Hindlimb muscle (tissue), 1 donor: ENCODE results near the gene FOXL2NB. TPM values are rescaled to one million over a fixed set of nuclear protein-coding genes. Genes with fewer than 3 reads are reported as not detected.

Source experiments
- DNase-seq: peaks from one replicate; pipeline ENCODE4 v3.0.0-alpha.2; 2013
- polyA plus RNA-seq: library from polyadenylated mRNA; unstranded; fragments of 120-200 nt; gene quantifications from one replicate; pipeline ENCODE4 v1.2.1, GENCODE V29; 2013; ENCODE audit not compliant: insufficient read length

FOXL2NB gene
- polyA plus RNA-seq, 1 donor: 0.08 TPM

- DNase-seq: no peak
Observed at GRCh38 chr3:138945709-138946662, 1.0 kb upstream of the FOXL2NB start.

DNA sequence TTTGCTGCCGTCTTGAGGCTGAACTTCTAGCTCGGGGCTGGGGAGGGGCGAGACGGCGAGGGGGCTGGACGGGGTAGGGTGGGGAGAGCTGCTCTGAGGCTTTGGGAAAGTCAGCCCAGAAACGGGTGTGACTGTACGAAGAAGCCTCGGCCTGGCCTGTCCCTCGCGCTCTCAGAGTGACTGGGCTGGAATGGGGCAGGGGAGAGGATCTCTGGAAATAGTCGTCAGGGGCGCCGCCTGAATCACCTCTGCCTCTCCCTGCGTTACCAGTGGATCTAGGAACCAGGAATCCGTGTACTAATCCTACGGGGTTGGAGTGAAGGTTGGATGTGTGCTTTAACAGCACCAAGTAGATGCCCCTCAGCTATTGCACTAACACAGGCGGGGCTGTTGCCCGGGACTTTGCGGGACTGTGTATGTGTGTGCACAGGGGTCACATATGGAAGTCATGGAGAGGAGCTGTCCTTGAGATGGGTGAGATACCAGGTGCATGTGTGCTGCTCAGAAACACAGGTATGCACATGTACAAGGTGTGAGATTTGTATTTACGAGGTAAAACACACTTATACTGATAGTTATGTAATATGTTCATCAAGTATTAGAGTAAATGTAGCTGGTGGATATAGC, 591 bp downstream of the FOXL2NB start:
- DNase-seq: no peak

- no peak for DNase-seq
Observed at GRCh38 chr3:138948371-138949001, 1.5 kb downstream of the FOXL2NB start.

DNA sequence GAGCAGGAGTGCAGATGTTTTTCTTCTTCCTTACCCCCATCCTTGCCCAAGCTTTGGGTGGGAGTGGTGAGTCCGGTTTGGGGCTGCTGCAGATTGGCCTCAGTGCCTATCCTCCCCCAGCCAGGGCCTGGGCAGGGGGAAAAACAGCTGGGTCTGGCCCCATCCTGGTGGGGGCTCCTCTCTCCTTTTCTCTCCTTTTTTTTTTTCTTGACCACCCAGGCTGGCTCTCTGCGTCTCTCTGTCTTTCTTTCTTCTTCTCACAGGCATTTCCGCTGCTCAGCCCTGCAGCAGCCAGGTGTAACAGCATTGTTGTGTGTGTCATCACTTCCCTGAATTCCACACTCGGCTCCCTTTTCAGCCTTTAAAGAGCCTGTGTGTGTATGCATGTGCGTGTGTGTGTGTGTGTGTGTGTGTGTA, 2.0 kb downstream of the FOXL2NB start:
- no peak for DNase-seq

DNA sequence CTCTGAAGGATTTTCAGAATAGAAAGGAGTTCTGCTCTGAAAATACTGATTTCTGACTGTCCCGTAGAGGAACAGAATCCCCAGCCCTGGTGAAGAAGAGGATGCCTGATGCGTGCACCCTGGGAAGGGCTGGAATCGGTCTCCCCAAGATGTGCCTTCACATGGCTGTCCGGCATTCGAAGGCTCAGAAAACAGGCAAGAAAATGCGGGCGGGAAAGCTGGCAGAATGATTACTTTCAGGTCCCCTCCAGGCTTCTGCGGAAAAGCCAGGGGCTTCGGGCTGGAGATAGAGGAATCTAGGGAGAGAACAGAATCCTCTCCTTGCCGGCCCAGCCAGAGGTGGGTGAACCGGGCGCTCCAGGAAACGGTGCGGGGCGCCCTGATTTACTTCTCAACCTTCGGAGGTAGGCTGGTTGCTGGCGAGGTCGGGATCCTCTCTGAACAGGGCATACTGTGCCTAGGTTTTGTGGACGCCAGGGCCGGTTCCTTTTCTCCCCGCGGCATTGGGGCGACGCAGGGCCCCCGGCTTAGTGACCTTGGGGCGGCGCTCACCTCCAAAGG, 2.5 kb downstream of the FOXL2NB start:
- DNase-seq: no peak

DNA sequence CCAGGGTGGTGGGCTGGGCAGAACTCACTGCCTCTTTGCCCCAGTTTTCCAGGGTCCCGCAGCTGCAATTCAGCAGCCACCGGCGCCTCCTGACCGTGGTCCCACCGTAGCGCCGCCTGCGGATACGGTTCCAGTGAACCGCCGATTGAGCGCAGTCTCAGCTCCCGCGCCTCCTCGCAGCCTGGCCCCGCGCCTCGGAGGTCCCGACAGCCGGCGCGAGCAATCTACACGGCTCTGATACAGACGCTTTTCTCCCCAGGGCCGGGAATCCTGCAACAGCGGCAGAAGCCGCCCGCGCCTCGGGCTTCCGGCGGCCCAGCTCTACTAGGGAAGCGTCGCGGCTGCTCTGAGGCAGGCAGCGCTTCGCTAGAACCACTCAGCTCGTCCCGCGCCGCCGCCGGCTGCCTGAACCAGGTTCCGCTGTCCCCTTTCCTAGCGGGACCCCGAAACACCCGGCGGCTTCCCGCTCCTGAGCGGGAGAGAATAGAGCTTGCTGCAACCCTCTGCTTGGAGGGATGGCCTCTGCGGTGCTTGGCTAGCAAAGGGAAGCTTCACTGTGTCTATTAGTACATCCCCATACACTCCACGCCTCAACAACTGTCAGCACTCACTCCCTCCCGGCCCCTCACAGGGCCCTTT, 3.1 kb downstream of the FOXL2NB start:
- DNase-seq: no peak

DNA sequence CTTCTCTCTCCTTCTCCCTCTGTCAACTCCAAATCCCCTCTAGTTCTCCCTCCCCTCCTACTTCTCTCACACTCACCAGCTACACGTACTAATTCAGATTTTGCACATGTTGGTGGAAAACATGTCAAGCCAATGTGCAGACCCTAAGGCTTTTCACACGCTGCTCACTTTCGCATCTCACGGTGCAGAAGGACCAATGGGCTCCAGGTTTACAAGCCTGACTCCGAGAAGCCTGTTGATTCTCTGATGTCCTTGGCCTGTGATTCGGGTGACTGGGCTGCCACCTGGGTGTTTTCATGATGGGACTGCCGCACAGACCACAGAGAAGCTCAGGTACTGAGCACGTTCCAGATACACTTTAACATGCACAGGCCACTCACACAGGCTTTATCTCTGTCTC, 3.7 kb downstream of the FOXL2NB start:
- DNase-seq: no peak

- DNase-seq: no peak
Observed at GRCh38 chr3:138960417-138960852, 13.4 kb downstream of the FOXL2NB start.

DNA sequence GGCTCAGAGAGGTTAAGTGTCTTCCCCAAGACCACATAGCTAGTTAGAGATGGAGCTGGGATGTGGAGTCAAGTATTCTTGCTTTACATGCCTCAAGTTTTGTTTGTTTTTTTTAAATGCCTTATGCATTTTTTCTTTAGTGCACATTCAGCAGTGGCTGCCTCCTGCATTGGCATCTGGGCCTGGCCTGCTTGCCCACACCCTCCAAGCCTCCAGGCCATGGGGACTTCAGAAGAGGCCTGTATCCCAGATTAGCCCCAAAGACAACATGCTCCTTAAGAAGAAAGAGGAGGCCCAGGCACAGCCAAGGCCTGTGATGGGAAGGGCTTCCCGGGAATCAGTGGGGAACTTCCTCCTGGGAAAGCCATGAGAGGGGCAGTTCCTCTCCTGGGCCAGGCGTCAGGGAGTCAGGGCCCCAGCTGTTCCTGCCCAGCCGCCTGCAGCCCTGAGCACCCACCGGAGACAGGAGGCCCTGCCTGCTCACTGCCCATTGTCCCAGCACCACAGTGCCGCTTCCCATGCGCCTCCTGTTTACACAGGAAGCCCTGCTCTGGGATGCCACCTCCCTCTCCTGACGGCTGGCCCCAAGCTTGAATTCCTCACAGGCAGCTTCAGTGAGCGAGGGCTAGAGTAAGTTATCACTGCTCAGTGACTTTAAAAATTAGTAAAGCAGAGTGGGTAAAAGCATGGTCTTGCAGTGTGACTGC, 16.0 kb downstream of the FOXL2NB start:
- no peak for DNase-seq

- no peak for DNase-seq
Observed at GRCh38 chr3:138964264-138964663, 17.2 kb downstream of the FOXL2NB start.

DNA sequence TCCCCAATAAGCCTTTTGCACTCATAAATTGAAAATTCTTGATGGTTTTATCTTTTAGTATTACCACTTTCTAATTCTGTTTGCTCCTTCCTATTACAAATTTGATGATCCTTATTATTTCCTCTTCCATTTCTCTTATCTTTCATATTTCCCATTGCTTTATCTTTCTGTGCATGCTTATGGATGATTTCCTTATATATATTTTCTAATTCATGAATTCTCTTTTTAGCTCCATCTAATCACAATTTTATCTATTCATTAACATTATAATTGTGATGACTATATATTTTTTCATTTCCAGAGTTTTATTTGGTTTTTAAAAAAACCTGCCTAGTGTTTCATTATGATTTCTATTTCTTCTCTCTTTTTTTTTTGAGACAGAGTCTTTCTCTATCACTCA, 17.9 kb downstream of the FOXL2NB start:
- DNase-seq: no peak

DNA sequence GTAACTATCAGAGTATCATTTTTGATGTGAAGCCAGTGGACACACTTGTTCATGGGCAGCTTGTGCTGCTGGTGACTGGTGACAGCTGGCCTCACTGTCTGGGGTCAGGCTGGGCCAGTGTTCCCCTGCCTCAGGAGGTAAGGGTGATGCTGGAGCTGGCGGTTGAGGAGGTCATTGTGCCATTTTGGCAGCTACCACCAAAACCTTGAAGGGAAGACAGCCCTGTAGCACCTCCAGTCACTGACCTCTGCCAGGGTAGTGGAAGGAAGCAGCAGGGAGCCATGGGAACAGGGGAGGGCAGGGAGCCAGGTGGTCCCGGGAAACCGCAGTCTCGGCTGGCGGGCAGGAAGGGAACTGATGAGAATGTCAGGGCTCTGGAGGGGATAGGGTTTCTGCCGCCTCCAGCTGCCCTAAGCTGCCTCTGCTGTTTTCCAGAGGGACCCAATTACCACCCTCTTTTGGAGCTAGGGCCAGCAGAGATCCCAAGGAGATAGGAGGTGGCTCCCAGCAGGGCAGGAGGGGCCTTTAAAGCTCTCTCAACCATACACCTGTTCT, 24.8 kb downstream of the FOXL2NB start:
- no peak for DNase-seq

DNA sequence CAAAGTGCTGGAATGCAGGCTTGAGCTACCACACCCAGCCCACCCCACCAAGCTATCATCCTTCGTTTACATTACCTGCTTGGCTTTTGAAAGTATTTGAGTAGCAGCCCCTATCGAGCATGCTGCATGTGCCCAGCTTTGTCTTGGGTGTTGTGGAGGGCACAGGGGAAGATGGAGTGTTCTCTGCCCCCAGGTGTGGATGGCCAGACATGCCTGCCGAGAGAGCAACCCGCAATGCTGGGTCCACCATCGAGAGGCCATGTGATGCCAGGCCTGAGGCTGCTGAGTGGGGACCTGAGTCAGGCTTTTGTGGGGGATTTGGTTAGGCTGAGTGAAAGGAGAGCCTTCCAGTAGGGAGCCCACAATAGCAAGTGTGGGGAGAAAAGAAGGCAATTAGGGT, 25.9 kb downstream of the FOXL2NB start:
- no peak for DNase-seq

DNA sequence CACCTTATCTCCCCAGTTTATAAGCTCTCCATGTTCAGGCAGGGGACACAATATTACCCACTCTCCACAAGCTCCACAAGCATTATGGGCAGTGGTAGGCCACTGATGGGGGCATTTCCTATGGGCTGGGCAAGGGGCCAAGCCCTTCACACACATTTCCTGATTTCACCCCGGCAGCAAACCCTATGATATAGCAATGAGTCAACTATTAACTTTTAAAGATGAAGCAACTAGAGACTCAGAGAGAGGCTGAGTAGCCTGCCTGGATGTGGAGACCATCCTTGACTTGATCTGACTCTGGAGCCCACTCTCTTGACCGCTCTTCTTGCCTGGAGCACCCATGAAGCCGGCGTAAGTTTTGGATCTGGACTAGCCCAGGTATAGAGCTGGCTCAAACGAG, 27.4 kb downstream of the FOXL2NB start:
- no peak for DNase-seq

GRCh38 chr3:138975351-138975750, 28.3 kb downstream of the FOXL2NB start:
- no peak for DNase-seq

DNA sequence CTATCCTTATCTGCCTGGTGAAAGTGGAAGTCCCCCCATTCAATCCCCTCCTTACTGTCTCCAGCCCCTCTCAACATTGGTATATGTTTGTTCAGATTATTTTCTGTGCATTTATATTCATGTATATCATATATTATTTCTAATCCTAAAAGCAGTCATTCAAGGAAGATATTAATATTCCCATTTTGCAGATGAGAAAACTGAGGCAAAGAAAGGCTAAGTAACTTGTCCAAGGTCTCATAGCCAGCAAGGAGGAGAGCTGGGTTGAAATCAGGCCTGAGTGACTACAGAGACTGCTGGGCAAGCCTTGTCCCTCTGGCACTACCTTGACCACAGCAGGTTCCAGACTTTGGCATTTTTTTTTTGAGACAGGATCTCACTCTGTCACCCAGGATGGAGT, 29.0 kb downstream of the FOXL2NB start:
- no peak for DNase-seq

- no peak for DNase-seq
Observed at GRCh38 chr3:138984816-138985215, 37.8 kb downstream of the FOXL2NB start.

GRCh38 chr3:138985932-138986331, 38.9 kb downstream of the FOXL2NB start:
- no peak for DNase-seq

- no peak for DNase-seq
Observed at GRCh38 chr3:138987181-138987580, 40.2 kb downstream of the FOXL2NB start.

DNA sequence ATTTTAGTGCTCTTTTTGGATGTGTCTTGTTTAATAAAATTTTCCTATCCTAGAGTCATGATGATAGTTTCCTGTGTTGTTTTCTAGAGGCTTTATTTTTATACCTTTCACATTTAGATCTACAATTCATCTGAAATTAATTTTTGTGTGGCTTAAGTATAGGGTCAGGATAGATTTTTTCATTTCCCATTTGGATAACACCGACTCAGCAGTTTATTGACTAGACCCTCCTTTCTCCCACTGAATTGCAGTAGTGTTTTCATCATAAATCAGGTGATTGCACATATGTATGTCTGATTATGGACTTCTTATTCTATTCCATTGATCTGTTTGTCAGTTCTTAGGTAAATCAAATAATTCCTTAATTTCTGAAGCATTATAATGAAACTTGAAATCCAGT, 48.7 kb downstream of the FOXL2NB start:
- DNase-seq: no peak
